ENCODE results near the gene RASAL2.

The RASAL2 gene

DNA sequence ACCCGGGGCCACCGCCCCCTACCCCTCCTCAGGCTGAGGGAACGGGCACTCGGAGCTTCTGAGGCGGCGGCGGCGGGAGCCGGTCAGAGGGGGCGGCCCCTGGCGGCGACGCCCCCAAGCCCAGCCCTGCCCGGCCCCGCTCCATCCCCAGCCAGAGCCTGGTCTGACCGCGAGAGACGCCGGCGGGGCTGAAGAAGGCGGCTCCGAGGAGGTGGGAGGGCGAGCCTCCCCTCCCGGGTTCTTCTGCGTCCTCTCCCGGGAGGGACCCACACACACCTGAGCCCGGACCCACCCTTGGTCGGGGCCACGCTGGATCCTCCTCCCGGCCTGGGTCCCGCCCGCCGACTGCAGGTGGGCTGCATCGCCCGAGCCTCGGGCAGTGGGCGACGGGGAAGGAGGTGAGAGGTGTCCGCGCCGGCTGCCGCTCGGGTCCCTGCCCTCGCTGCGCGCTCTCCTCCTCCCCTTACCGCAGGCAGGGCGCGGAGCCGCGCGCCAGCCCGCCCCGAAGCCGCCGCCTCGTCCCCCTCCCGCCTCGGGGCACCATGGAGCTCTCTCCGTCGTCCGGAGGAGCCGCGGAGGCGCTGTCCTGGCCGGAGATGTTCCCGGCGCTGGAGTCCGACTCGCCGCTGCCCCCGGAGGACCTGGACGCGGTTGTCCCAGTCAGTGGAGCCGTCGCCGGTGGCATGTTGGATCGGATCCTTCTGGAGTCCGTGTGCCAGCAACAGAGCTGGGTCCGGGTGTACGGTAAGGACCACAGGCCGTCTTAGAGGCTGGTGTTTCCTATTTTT is at the start of gene RASAL2:
Gene RASAL2 (plus strand): TSS at position 154 of the 788 bp plus-strand sequence. CDS start 389 bp downstream, at position 543.
- peak; percentile 1 for DNase-seq

DNA sequence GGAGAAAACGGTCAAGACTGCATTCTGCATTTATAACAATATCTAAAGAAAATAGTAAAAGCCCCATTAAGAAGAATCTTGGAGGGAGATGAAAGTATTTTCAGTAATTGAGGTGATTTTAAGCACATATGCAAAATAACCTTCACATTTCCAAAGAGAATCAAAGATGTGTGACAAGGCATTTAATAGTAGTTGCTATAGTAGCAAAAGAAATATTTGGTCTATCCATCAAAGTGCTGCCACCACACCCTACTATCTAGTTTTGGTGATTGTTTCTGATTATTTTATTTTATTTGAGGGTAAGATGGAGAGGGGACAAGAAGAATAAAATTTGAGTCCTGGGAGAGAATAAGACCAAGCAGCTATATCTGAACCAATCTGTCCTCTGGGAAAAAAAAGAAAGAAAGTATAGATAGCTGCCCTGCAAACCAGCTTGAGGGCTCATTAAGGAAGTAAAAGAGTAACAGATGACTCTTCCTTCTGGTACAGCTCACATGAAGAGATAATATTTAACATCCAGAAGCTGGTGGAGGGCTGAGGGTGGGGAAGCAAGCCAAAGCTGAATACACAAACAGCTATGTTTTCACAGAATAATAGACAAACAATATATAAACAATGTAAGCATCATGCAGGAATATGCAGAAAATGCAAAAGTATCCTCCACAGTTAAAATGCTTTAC is 47.2 kb upstream of the RASAL2 start:
- DNase-seq = no peak

DNA sequence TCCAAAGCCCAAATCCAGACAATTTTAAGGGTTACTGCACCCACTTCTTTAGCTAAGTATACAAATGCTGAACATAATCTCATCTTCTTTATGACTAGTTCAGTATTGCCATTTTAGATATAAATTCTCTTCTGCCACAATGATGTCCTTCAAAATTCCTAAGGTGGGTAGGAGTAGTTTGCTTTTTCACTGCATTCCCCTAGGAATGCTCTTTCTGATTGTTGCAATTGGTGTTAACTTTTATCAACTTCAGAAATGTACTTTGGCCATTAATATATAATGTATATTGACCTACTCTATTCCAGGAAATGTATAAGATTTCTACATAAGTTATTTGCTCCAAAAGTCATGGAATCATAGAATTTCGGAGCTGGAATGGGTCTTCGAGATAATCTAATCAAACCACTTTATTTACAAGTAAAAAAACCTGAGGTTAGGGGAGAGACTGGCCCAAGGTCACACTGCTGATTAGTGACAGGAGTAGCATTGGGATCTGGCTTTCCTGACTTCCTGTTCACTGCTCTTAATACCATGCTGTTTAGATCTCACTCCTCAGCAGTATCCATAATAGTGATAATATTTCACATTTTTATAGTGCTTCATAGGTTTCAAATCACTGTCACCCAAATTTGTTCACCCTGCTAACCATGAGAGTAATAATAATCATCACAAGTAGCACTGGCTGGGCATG is 46.4 kb upstream of the RASAL2 start:
- DNase-seq = no peak

DNA sequence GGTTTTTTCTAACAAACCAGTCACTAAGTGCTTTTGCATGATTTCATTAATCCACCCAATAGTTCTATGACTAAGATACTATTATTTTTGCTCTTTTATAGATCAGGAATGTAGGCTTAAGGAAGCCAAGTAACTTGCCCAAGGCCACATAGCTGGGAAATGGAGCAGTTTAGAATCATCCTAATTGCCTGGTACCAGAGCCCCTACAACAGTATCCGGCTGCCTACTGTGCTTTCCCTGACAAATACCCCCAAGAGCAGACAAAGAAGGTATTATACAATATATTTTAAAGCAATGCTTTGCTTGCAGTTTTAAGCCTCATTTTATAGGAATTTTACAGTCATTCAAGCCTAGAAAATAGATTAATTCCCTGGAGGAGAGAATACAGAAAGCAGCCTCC is 45.5 kb upstream of the RASAL2 start:
- DNase-seq = no peak

DNA sequence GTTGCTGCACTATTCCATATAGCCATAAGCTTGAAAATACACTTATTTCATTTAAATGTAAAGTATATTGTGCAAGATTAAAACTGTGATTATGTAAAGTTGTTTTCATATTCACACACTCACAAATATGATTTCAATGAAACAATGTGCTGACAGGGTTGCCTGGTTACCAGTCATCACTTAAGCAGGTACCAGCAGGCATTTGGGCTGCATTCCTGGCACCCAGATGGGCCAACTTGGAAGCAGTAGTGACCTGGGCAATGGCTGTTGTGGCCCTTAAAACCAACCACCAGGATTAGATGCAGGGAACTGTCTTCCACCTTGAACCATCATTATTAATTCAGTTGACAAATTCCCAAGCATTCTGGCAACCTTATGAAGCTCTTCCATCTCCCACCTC is 45.0 kb upstream of the RASAL2 start:
- DNase-seq = no peak

GRCh38 chr1:178050084-178050483 is 43.8 kb upstream of the RASAL2 start:
- DNase-seq = no peak

GRCh38 chr1:178051071-178051470 is 42.8 kb upstream of the RASAL2 start:
- DNase-seq = no peak

GRCh38 chr1:178052650-178053461 is 41.0 kb upstream of the RASAL2 start:
- no peak for DNase-seq

- no peak for DNase-seq
These were observed 38.8 kb upstream of the RASAL2 start for GRCh38 chr1:178055093-178055492.

DNA sequence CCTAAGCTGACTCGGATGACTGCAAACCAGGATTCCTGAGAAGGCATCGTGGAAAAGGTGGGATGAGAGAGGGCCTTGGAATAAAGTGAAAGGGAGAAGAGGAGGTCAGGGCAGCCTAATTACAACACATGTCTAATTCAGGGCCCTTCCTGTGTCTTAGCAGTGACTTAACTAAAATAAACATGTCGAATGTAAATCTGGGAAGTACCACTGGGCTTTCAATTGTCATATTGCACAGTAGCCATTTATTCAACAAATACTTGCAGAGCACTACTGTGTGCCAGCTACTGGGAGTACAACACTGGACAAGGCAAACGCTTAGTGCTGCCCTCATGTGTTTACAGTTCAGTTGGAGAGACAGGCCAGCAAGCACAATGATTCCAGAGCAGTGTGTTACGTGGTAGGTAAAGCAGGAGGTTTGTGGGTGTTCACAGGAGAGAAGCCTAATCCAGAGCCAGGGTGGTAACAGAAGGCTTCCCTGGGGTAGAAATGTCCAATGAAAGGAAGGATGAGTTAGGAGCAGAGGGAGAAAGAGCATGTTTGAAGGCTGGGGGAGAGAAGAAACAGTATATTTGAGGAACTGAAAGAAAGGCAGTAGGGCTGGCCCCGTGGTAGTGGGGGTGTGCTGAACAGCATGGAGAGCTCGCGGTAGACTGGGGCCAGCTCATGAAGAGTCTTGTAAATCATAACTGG is 38.0 kb upstream of the RASAL2 start:
- DNase-seq = no peak

DNA sequence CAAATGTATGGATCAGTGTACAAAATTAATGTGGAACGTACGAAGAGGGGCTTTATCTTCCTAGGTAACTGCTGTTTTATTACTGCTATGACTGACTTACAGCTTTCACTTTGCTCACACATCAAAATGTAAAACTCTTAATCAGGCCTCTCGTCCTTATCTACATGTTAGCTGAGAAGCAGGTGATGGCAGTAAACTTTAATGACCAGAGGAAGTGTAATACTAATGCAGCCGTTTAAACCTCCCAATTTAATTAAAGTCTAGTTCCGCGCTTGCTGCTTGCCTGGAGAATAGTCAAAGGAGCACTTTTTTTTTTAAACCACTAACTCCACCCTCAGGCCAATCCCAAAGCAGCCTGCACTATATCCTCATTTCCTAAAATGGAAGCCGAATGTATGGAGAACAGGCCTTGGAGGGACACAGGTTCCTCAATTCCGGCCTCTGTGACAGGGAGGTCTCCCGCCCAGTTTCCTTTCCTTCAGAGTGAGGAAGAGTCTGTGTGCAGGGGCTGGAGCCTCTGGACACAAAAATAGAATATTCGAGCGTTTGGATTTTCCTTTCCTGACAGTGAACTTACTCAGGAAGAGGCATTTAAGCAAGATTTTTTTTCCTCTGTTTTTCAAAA is 36.7 kb upstream of the RASAL2 start:
- no peak for DNase-seq

DNA sequence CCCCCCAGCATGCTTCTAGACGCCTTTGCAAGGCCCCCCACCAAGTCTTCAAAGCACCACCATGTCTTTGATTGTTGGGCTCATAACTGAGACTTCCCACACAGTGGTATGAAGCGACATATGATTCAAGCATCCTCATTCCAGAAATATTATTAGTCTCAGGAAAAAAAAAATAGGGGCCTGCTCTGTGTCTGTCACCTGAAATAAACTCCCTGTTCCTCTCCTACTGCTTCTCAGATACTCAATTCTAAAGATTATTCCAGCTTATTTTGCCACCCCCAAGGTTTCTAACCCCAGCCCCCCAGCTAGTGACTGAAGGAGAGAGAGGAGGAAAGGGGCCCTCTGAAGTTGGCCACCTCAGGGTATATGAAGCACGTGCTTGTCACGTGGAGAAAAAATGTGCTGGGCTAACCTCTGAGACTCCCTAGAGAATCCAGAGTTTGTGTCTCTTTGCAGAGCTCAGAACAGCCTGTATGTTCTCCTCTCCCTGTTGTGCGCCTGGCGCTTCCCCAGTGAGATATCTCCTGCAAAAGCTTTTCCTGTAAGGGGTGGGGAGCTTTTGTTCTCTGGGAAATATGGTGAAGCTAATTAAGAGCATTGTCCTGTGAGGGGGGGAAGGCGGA is 35.9 kb upstream of the RASAL2 start:
- DNase-seq = no peak

- no peak for DNase-seq
These were observed 32.9 kb upstream of the RASAL2 start for GRCh38 chr1:178060789-178061556.

GRCh38 chr1:178061620-178062019 is 32.3 kb upstream of the RASAL2 start:
- no peak for DNase-seq

DNA sequence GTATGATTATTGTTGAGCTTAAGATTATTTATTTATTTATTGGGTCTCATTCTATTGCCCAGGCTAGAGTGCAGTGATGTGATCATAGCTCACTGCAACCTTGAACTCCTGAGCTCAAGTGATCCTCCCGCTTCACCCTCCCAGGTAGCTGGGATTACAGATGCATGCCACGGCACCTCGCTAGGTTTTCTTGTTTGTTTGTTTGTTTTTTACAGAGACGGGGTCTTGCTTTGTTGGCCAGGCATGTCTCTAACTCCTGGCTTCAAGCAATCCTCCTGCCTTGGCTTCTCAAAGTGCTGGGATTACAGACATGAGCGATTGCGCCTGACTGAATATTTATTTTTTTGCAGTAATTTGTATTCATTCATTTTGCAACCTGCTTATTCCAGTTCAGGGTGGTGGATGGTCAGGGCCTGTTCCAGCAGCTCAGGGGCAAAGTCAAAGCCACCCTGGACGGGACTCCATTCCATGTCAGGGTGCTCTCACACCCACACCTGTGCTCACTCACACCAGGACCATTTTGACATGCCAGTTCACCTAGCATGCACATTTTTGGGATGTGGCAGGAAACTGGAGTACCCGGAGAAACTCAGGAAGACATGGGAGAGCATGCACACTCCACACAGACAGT is 29.6 kb upstream of the RASAL2 start:
- no peak for DNase-seq

DNA sequence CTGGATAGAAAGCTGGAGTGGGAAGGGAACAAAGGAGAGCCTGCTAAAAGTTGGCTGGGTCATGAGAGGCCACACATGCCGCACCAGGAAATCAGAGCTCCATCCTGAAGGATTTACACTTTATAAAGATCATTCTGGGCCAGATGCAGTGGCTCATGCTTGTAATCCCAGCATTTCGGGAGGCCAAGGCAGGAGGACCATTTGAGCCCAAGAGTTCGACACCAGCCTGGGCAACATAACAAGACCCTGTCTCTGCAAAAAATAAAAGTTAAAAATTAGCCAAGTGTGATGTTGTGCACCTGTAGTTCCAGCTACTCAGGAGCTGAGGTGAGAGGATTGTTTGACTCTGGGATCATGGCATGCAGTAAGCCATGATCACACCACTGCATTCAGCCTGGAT is 28.7 kb upstream of the RASAL2 start:
- DNase-seq = no peak

DNA sequence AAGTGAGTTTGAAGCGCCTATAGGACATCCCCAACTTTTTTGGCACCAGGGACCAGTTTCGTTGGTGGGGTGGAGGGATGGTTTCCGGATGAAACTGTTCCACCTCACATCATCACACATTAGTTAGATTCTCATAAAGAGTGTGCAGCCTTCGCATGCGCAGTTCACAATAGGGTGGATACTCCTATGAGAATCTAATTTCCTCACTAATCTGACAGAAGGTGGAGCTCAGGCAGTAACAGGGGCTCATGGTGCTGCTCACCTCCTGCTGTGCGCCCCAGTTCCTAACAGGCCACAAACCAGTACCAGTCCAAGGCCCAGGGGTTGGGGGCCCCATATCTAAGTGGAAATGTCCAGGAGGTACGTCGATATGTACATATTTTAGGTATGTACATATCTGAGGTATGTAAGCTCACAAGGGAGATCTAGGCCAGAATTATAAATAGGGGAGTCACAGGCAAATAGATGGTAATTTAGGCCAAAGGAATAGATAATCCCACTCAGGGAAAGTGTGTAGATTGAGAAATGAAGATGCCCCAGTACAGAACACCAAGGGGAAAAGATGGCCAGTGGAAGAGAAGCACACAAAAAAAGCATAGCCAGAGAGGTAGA is 27.5 kb upstream of the RASAL2 start:
- no peak for DNase-seq

DNA sequence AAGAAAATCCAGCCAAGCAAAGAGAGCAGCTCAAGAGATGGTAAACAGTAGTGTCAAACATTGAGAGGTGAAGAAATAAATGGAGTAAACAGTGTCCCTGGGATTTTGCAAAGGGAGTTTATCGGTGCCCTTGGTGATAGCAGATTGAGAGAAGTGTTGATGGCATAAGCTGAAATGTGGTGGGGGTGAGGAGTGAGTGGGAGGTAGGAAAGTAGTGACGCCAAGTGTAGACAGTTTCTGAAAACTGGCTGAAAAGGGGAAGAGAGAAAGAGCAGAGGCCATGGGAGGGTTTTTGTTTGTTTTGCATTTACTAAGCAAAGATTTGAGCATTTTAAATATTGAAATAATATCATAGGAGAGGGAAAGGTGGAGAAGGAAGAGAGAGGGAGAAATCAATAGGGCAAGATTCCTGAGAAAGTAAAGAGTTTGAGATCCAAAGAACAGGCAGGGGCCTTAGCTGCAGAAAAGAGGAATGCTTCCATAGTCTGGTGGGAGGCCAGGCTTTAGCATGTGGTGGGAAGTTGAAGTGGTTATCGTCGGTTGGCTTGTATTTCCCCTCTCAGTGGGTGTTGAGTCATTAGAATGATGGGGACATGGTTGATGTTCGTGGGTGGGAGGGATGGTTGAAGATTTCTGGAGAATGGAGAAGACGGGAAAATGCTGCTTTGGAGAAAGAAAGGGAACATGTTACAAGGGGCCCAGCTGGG is 26.8 kb upstream of the RASAL2 start:
- no peak for DNase-seq

DNA sequence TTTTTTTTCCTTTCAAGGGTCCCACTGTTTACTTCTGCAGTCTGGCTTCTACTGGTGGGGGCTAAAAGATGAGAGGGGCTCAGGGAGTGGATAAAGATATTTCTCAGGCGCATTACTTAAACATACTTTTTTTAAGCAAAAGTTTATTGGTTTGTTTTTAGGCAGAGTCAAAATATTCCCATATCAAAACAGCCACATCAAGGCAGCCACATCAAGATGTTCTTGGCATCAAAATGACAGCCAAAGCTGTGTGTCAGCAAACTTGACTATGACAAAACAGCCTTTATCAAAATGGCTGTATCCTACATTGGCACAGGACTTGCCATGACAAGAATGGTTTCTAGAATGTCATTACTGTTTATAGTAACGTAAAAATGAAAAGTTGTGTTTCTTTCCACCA is 22.1 kb upstream of the RASAL2 start:
- no peak for DNase-seq

Measured in NCI-H2171 (cell line).